VCaP (cell line): ENCODE data around the gene ARHGAP27.

Source experiments
- H3K27ac ChIP-seq: fragments of 450-650 bp; 2 replicates; pipeline ENCODE4 v1.5.1; 2017
- TF ChIP-seq, protein P1 (sequence below): fragments of 450-650 bp; conservative IDR thresholded peaks from 2 replicates; pipeline ENCODE4 v1.5.1; 2017; ENCODE audit warnings: mild to moderate bottlenecking, moderate library complexity

The ARHGAP27 gene

DNA sequence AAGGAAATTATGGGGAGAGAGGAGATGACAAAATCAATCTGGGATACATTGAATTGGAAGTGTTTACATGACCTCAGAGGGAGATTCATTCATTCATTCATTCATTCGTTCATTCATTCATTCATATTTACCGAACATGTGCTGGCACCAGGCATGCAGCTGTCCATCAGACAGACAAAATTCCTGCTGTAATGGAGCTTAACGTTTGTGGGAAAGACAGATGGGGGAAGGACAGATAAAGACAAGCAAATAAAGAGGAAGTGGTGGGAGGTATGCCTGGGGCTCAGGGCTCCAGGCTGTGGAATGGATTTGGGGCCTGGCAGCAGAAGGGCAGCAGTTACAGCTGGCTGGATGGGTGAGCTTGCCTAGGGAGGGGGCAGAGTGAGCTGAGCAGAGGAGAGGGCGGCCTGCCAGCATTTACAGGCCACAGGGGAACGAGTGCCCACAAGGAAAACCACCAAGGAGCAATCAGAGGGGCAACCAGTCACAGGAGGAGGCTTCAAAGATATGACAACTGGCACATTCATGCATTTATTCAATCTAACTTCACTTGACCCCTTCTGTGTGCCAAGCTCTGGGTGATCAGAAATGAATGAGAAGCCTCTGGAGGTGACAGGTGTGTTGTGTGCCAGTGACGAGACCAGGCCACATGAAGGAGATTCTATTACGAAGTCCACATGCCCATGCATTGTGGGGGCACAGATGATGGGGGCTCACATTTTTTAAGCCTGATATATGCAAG is 48.5 kb downstream of the ARHGAP27 start:
- peak overlapping the region; percentile 16; the same call in 1 of the 2 replicates for H3K27ac ChIP-seq
- TF ChIP-seq, protein P1, sequence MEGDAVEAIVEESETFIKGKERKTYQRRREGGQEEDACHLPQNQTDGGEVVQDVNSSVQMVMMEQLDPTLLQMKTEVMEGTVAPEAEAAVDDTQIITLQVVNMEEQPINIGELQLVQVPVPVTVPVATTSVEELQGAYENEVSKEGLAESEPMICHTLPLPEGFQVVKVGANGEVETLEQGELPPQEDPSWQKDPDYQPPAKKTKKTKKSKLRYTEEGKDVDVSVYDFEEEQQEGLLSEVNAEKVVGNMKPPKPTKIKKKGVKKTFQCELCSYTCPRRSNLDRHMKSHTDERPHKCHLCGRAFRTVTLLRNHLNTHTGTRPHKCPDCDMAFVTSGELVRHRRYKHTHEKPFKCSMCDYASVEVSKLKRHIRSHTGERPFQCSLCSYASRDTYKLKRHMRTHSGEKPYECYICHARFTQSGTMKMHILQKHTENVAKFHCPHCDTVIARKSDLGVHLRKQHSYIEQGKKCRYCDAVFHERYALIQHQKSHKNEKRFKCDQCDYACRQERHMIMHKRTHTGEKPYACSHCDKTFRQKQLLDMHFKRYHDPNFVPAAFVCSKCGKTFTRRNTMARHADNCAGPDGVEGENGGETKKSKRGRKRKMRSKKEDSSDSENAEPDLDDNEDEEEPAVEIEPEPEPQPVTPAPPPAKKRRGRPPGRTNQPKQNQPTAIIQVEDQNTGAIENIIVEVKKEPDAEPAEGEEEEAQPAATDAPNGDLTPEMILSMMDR = no peak

DNA sequence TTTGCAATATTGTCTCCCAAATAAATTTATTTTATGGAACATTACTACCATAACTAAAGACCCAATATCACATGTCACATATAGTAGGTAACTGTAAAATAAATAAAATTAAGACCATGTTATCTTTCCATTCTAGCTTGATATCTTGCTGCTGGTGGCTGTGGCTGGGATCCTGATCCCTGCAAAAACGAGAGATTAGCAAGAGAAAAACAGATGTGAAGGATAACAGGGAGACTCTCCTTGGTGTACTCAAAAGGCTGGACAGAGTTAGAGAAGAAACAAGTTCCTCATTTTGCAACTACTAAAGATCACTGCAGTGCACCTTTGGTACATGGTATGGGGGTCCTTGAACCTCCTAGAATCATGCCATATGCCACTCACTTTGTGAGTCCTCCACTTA is 49.7 kb downstream of the ARHGAP27 start:
- TF ChIP-seq, protein P1 = no peak
- H3K27ac ChIP-seq = no peak overlapping the region

DNA sequence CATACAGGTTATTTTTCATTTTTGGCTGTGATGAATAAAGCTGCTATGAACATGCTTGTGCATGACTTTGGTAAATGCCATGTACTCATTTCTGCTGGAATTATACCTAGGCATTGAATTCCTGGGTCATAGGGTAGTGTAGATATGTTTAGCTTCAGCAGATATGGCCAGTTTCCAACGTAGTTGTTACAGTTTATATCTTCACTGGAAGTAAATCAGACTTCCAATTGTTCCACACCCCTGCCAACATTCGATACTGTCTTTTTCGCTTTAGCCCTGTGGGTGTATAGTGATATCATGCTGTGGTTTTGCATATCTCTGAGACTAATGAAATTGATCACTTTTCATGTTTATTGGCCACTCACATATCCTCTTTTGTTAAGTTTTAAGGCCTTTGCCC is 50.4 kb downstream of the ARHGAP27 start:
- H3K27ac ChIP-seq = no peak overlapping the region
- TF ChIP-seq, protein P1 = no peak

DNA sequence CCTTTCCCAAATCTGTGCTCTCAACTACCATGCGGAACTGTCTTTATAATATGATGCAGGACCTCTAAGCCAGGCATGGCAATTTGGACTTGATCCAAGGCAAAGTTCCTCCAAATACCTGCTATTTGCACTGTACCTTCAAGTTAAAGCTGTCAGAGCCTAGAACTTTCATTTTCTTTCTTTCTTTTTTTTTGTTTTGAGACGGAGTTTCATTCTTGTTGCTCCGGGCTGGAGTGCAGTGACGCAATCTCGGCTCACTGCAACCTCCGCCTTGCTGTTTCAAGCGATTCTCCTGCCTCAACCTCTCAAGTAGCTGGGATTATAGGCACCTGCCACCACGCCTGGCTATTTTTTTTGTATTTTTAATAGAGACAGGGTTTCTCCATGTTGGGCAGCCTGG is 51.7 kb downstream of the ARHGAP27 start:
- no peak overlapping the region for H3K27ac ChIP-seq

DNA sequence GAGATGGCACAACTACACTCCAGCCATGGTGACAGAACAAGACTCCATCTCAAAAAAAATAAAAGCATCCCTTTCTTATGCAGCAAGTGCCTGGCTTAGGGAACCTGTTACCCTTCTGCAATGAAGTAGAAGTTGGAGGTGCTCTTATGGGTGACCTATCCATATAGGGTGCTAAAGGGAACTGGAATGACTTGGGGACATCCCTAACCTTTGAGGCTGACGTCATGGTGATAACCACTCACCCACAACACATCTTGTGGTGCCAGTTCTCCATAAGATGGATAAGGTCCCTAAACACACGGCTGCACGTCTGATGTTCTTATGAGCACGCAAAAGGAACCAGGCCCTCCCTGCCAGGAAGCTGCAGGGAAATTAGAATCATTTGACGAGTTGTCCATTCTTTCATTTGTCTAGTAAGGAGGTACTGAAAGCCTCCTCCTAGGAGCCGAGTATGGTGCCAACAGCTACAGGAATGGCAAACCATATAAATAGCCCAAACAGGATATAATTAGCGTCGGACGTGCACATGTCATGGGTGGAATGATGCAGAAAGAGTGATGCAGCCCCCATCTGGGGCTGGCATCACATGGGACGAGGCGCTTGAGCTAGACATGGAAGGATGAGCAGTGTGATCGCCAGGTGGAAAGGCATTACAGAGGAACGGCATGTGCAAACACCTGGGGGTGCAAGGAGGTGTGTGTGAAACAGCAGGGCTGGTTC is 52.5 kb downstream of the ARHGAP27 start:
- H3K27ac ChIP-seq = no peak overlapping the region
- TF ChIP-seq, protein P1 = no peak

More for the DNA sequence above, 51.7 kb downstream of the ARHGAP27 start:
- TF ChIP-seq, protein P1 = no peak

DNA sequence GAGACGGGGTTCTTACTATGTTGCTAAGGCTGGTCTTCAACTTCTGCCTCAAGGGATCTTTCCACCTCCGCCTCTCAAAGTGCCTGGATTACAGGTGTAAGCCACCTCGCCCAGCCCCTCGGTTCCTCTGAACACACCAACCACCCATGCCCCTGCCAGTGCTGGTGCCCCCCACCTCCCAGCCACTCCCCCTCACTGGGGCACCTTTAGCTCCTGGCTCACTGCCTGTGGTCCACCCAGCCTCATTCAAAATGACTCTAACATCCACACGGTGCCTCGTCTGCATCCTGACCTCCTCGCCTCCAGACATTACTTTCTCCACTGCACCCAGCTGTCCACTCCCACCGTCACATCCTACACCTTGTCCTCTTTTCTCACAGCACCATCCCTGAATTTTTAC is 55.3 kb downstream of the ARHGAP27 start:
- TF ChIP-seq, protein P1 = no peak
- no peak overlapping the region for H3K27ac ChIP-seq

DNA sequence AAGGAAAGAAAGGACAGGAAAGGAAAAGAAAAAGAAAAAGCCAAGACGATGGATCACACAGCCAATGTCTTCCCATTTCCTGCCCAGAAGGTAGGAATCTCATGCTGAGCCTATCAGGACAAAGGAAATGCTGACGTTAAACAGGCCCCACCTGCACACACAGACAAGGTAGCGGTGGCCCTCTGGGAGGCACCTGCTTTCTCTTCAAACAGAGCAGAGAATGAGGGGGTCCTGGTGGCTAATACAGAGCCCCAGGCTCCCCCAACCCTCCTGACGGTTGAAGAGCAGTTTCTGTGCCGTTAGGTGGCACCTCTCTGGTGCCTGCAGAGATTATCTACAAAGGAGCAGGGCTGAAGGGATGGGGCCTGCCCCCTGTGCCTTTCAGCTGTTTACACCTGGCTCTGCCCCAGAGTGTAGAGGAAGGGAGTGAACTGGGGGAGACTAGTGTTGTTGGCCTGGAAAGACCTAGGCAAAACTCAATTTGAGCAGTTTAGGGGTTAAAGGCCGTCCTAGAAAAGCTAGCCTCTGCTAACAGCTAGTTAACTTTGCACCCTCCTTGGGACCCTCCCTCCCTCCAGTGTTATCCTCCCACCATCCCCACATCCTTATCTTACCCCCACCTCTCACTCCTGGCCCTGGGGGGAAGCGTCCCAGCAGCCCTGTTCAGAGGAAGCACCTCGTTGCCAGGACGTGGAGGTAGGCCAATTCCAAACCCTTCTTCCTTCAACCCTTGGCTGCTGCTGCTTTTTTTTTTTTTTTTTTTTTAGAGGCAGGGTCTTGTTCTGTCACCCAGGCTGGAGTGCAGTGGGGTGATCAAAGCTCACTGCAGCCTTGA is 56.3 kb downstream of the ARHGAP27 start:
- no peak overlapping the region for H3K27ac ChIP-seq
- TF ChIP-seq, protein P1 = no peak
